Measurements from ENCODE around the gene DLAT. TPM values are rescaled to one million over a fixed set of nuclear protein-coding genes. Genes with fewer than 3 reads are reported as not detected.
"Not testable (repeated sequence)": the region's sequence is repeated elsewhere in the genome, so short reads cannot be mapped to it uniquely, and the experiment has no call there.

DLAT gene
- total RNA-seq, 2 experiments from 2014 or later, result 34.7 to 43.6 TPM

DNA sequence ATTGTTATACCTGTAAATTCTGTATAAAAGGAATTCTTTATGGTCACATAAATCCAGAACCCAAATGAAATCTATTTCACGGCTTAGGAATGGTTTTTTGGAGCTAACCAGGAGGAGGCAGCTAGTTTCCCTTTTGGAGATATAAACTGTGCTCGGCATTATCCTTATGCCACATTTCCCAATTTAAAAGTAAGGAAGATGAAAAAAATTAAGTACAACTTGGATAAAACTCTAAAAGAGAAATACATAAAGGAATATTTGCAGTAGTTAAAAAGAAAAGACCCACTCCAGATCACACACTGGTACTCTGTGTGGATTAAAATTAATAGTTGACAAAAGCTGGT, 17.7 kb downstream of the DLAT start:
- H3K4me1 Mint-ChIP-seq, result peaks cover 16% of the 10 kb centered on the region
- CTCF ChIA-PET, result interaction anchor here (0.6 to 1.2 kb wide), 2 partner anchors 10 to 26 kb away, joined by 3 to 4 read pairs; no protein-coding TSS in a partner anchor
- H3K36me3 Mint-ChIP-seq, result peaks cover 59% of the 10 kb centered on the region

DNA sequence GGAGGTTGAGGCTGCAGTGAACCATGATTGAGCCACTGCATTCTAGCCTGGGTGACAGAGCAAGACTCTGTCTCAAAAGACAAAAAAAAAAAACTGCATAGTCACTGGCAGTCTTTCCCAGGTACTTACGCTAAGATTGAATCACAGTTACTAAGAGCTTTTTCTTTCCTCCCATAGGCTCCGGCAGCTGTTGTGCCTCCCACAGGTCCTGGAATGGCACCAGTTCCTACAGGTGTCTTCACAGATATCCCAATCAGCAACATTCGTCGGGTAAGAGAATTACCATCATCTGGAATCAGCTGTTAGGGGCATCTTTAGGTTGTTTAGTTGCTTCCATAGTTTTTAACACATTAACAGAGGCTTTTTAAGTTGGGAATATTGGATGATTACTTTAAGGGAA, 19.8 kb downstream of the DLAT start:
- DNase-seq (no peak), ATAC-seq (no peak)
- no peaks in the 10 kb centered on the region for H3K9me3 Mint-ChIP-seq (ENCODE audit: low read depth)
- peaks cover 27% of the 10 kb centered on the region for H3K4me1 Mint-ChIP-seq
- peaks cover 61% of the 10 kb centered on the region for H3K36me3 Mint-ChIP-seq
- H3K27me3 Mint-ChIP-seq, result no peaks in the 10 kb centered on the region
- no peak overlapping the region for H3K27ac Mint-ChIP-seq
- CTCF ChIA-PET, result no interaction called here
- no peak overlapping the region for H3K4me3 Mint-ChIP-seq

More for the DNA sequence above, 17.7 kb downstream of the DLAT start:
- no peaks in the 10 kb centered on the region for H3K9me3 Mint-ChIP-seq (ENCODE audit: low read depth)
- H3K27me3 Mint-ChIP-seq, result no peaks in the 10 kb centered on the region
- no peak overlapping the region for H3K27ac Mint-ChIP-seq
- H3K4me3 Mint-ChIP-seq, result no peak overlapping the region
- ATAC-seq (no peak), DNase-seq (no peak)

DNA sequence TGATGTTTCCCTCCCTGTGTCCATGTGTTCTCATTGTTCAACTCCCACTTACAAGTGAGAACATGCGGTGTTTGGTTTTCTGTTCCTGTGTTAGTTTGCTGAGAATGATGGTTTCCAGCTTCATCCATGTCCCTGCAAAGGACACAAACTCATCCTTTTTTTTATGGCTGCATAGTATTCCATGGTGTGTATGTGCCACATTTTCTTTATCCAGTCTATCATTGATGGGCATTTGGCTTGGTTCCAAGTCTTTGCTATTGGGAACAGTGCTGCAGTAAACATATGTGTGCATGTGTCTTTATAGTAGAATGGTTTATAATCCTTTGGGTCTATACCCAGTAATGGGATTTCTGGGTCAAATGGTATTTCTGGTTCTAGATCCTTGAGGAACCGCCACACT, 21.4 kb downstream of the DLAT start:
- CTCF ChIA-PET; ATAC-seq; H3K9me3 Mint-ChIP-seq (ENCODE audit: low read depth); H3K4me3 Mint-ChIP-seq; H3K27ac Mint-ChIP-seq; H3K27me3 Mint-ChIP-seq; DNase-seq: not testable (repeated sequence)
- Mint-ChIP-seq H3K4me1 (peaks cover 25% of the 10 kb centered on the region), H3K36me3 (peaks cover 66% of the 10 kb centered on the region)

DNA sequence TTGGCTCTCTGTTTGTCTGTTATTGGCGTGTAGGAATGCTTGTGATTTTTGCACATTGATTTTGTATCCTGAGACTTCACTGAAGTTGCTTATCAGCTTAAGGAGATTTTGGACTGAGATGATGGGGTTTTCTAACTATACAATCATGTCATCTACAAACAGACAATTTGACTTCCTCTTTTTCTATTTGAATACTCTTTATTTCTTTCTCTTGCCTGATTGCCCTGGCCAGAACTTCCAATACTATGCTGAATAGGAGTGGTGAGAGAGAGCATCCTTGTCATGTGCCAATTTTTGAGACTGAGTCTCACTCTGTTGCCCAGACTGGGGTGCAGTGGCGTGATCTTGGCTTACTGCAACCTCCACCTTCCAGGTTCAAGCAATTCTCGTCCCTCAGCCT, 23.0 kb downstream of the DLAT start:
- CTCF ChIA-PET, result interaction anchor here (0.6 to 0.7 kb wide), 2 partner anchors 176 to 269 kb away, joined by 3 read pairs; no protein-coding TSS in a partner anchor
- not testable (repeated sequence) for H3K4me3 Mint-ChIP-seq

DNA sequence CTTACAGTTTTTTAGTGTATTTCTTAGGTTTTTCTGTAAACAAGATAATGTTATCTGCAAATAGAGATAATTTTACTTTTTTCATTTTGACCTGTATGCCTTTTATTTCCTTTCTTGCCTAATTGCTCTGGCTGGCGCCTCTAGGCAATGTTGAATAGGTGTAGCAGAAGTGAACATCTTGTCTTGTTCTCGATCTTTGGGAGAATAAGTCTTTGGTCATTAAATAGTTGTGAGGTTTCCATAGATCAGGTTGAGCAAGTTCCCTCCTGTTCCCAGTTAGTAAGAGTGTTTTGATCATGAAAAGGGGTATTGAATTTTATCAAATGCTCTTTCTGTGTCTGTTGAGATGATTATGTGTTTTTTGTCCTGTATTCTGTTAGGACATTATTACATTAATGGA, 24.6 kb downstream of the DLAT start:
- peaks cover 12% of the 10 kb centered on the region for H3K4me1 Mint-ChIP-seq
- DNase-seq, result no peak
- CTCF ChIA-PET, result no interaction called here
- no peak overlapping the region for H3K27ac Mint-ChIP-seq
- no peak overlapping the region for H3K4me3 Mint-ChIP-seq
- ATAC-seq, result no peak
- no peaks in the 10 kb centered on the region for H3K27me3 Mint-ChIP-seq
- H3K9me3 Mint-ChIP-seq (ENCODE audit: low read depth), result no peaks in the 10 kb centered on the region
- peaks cover 70% of the 10 kb centered on the region for H3K36me3 Mint-ChIP-seq

More for the DNA sequence above, 23.0 kb downstream of the DLAT start:
- DNase-seq; H3K9me3 Mint-ChIP-seq (ENCODE audit: low read depth); ATAC-seq; H3K27me3 Mint-ChIP-seq; H3K27ac Mint-ChIP-seq: not testable (repeated sequence)
- Mint-ChIP-seq H3K36me3 (peaks cover 72% of the 10 kb centered on the region), H3K4me1 (peaks cover 14% of the 10 kb centered on the region)

DNA sequence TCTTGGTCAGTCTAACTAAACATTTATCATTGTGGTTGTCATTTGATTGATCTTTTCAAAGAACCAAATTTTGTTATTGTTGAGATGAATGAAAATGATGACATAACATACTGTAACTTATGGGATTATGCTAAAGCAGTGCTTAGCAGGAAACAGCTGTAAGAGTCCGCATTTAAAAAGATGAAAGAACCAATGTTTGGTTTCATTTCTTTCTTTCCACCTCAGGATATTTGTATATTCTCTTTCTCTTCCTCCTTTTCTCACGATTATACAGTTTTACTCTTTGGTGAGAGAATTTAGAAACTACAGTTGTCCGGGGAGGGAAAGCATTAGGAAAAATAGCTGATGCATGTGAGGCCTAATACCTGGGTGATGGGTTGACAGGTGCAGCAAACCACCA, 25.5 kb downstream of the DLAT start:
- no peak overlapping the region for H3K4me3 Mint-ChIP-seq
- peaks cover 66% of the 10 kb centered on the region for H3K36me3 Mint-ChIP-seq
- peaks cover 12% of the 10 kb centered on the region for H3K4me1 Mint-ChIP-seq
- ATAC-seq (no peak), DNase-seq (no peak)
- no peak overlapping the region for H3K27ac Mint-ChIP-seq
- H3K27me3 Mint-ChIP-seq, result no peaks in the 10 kb centered on the region
- no peaks in the 10 kb centered on the region for H3K9me3 Mint-ChIP-seq (ENCODE audit: low read depth)
- CTCF ChIA-PET, result no interaction called here

DNA sequence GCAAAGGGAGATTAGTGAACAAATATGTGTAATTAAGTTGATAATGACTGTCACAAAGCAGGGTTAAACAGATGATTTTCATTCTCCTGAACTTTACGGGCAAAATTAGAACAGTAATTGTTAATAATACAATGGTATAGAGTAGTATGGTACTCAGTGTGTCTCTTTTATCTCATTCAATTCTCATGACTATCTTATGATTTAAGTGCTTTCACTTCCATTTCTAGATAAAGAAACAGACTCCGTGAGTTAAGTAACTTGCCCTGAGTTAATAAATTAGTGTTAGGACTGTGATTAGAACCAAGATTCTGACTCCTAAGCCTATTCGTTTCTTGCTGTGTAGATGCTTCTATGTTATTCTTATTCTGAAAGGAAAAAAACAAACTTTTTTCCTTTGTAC, 26.6 kb downstream of the DLAT start:
- H3K36me3 Mint-ChIP-seq, result peaks cover 65% of the 10 kb centered on the region
- DNase-seq (no peak), ATAC-seq (no peak)
- no peak overlapping the region for H3K27ac Mint-ChIP-seq
- H3K4me3 Mint-ChIP-seq, result no peak overlapping the region
- H3K4me1 Mint-ChIP-seq, result peaks cover 19% of the 10 kb centered on the region
- no peaks in the 10 kb centered on the region for H3K9me3 Mint-ChIP-seq (ENCODE audit: low read depth)
- no peaks in the 10 kb centered on the region for H3K27me3 Mint-ChIP-seq
- CTCF ChIA-PET, result no interaction called here

DNA sequence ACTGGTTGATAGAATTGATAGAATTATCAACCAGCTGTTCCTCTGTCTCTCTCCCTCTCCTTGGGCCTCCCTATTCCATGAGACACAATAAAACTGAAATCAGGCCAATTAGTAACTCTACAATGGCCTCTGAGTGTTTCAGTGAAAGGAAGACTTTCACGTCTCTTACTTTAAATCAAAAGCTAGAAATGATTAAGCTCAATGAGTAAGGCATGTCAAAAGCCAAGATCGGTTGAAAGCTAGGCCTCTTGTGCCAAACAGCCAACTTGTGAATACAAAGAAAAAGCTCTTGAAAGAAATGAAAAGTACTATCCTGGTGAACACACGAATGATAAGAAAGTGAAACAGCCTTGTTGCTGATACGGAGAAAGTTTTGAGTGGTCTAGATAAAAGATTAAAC, 32.0 kb downstream of the DLAT start:
- CTCF ChIA-PET, result no interaction called here
- H3K9me3 Mint-ChIP-seq (ENCODE audit: low read depth), result no peaks in the 10 kb centered on the region
- peak overlapping the region; percentile 25 for H3K4me3 Mint-ChIP-seq
- H3K27ac Mint-ChIP-seq, result peak overlapping the region; percentile 64
- no peak for DNase-seq
- H3K27me3 Mint-ChIP-seq, result no peaks in the 10 kb centered on the region
- H3K36me3 Mint-ChIP-seq, result peaks cover 47% of the 10 kb centered on the region
- peak; percentile 57 for ATAC-seq
- H3K4me1 Mint-ChIP-seq, result peaks cover 18% of the 10 kb centered on the region

DNA sequence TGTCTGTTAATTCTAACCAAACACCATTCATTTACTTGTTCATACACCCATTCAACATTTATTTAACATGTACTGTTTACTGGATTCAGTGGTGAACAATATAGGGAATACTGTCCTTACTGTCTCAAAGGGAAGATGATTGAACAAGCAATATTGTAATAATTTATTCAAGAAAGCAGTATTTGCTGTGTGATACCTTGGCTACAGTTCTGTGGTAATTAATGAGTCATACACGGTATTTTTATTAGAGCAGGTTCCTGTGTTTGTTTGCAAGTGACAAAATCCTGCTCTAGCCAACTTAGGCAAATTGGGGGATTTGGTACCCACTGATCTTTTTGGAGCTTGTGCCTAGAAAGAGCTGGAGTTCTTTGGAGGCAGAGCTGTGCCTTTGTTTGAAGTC, 32.9 kb downstream of the DLAT start:
- CTCF ChIA-PET, result no interaction called here
- ATAC-seq (no peak), DNase-seq (no peak)
- Mint-ChIP-seq H3K9me3 (ENCODE audit: low read depth) (no peaks in the 10 kb centered on the region), H3K4me3 (no peak overlapping the region), H3K27me3 (no peaks in the 10 kb centered on the region), H3K27ac (no peak overlapping the region), H3K36me3 (peaks cover 46% of the 10 kb centered on the region), H3K4me1 (peaks cover 18% of the 10 kb centered on the region)

DNA sequence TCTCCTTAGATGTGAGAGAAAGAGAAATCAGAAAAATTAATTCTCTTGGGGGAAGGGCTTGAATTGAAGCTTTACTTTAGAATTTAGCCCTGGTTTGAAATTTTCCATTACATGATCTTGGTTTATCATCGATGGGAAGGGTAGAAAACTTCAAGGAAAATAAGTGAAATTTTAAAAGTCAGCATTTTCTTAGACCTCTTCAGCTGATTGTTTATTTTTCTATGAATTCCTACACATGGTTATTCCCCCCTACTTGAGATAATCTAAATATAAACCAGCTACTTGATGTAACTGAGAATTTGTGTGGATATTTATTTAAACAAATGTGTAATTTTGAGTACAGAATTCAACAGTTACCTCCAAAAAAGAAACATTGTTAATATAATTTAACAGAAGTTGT, 37.7 kb downstream of the DLAT start:
- DNase-seq (no peak), ATAC-seq (no peak)
- no peak overlapping the region for H3K4me3 Mint-ChIP-seq
- CTCF ChIA-PET, result interaction anchor here (0.6 to 1.0 kb wide), 2 partner anchors 9 to 1631 kb away, joined by 3 to 4 read pairs; no protein-coding TSS in a partner anchor
- H3K27ac Mint-ChIP-seq, result no peak overlapping the region
- peaks cover 1% of the 10 kb centered on the region for H3K4me1 Mint-ChIP-seq
- no peaks in the 10 kb centered on the region for H3K9me3 Mint-ChIP-seq (ENCODE audit: low read depth)
- no peaks in the 10 kb centered on the region for H3K27me3 Mint-ChIP-seq
- H3K36me3 Mint-ChIP-seq, result peaks cover 17% of the 10 kb centered on the region

DNA sequence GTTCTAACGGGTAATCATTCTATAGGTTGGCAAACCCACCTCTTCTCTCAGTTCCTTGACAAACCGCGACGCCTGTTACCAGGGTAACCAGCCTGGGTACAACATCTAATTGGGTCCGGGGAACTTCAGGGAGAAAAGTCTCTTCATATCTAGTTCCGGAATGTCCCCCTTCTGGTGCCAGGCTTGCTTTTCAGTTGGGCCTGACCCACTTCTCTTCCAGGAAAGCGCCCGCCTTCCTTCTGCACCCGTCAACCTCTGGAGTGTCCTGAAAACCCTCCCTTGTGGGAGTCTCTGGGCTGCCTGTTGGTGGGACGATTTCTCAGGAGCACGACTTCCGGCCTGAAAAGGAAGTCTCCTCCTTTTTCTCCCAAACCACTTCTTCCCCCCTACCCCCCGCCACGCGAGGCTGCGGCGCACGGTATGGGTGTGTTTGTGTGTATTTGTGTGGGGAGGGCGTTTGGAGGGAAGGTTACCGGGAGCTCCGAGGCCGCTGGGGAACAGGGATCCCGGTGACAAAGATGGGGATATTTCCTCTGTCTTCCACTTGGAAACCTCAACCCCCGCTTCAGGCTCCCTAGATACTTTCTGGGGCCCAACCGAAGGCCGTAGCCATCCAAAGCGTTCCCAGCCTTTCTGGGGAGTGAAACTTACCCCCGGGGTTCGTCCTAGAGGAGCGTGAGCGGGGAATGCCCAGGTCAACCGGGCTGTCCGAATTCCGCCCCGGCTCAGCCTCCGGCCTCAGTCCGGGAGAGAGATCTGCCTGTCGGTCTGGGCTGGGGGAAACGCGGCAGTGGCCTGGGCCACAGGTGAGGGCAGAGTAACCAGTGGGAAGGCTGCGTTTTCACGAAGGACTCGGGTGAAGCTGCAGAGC, 49.0 kb downstream of the DLAT start, which contains the start of the genes NKAPD1 and PIH1D2:
TSS of gene NKAPD1 (plus strand) at position 359 of the 871 bp plus-strand sequence. CDS start 1,276 bp downstream, outside the sequence.
TSS of gene PIH1D2 (minus strand) at position 77 of the 871 bp plus-strand sequence. CDS start 843 bp downstream, outside the sequence.
- CTCF ChIA-PET, result interaction anchor here (0.9 to 3.2 kb wide), 2 partner anchors 9 to 13 kb away, joined by 5 to 12 read pairs; partner anchors contain the start of genes SDHD and TIMM8B
- Mint-ChIP-seq H3K4me3 (peak within 1 kb of the TSS; percentile 93), H3K27ac (peak within 1 kb of the TSS; percentile 94), H3K27me3 (peaks cover 17% of the 10 kb centered on the region), H3K9me3 (ENCODE audit: low read depth) (no peaks in the 10 kb centered on the region), H3K4me1 (peaks cover 29% of the 10 kb centered on the region), H3K36me3 (peaks cover 14% of the 10 kb centered on the region)
- DNase-seq (peak; percentile 90), ATAC-seq (peak; percentile 89)

DNA sequence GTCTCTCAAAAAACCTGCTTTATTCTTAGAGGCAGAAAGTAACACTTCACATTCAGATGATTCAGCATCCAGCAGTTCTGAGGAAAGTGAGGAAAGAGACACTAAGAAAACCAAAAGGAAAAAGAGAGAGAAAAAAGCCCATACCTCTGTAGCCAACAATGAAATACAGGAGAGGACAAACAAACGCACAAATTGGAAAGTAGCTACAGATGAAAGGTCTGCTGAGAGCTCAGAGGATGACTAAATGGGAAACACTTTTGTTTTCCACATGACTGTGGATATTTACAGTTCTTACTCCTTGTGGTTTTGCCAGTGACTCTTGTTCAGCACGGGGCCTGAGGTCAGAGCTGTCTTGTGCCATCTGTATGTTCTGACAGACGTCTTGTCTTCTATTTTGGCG, 57.5 kb downstream of the DLAT start:
- peak; percentile 13 for ATAC-seq
- no peak overlapping the region for H3K4me3 Mint-ChIP-seq
- H3K9me3 Mint-ChIP-seq (ENCODE audit: low read depth), result no peaks in the 10 kb centered on the region
- DNase-seq, result peak; percentile 61
- H3K27me3 Mint-ChIP-seq, result no peaks in the 10 kb centered on the region
- peaks cover 46% of the 10 kb centered on the region for H3K4me1 Mint-ChIP-seq
- CTCF ChIA-PET, result interaction anchor here (1.2 to 1.3 kb wide), 2 partner anchors 8 to 31 kb away, joined by 3 to 5 read pairs; no protein-coding TSS in a partner anchor
- peak overlapping the region; percentile 67 for H3K27ac Mint-ChIP-seq
- peaks cover 54% of the 10 kb centered on the region for H3K36me3 Mint-ChIP-seq

DNA sequence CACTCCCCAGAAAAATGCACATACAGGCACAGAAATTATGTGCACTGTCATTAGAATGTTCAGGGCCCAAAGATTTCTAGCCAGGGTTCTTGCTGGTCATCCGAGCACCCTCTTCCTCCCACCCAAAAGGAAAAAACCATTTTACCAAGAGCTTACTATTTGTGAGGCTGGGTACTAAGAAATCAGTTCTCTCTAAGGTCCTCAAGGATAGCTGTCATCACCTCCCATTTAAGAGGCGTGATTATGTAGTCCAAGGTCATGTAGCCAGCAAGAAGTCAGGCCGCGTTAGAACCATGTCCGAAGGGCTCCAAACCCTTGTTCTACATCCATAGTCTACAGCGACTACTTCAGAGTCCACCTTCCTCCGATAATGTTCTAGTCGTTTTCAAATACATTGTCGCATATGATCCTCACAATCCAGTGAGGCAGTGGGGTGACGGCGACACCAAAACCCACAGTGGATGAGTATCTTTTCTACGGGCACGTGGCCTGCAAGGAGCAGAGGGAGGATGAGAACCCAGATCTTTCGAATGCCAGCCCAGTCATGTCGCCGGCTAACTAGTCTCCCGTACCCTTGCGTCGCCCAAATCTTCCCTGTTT, 60.7 kb downstream of the DLAT start:
- Mint-ChIP-seq H3K27me3 (no peaks in the 10 kb centered on the region), H3K9me3 (ENCODE audit: low read depth) (no peaks in the 10 kb centered on the region), H3K27ac (peak overlapping the region; percentile 92), H3K36me3 (peaks cover 61% of the 10 kb centered on the region), H3K4me1 (peaks cover 62% of the 10 kb centered on the region), H3K4me3 (peak overlapping the region; percentile 94)
- DNase-seq (peak; percentile 71), ATAC-seq (peak; percentile 54)
- CTCF ChIA-PET, result interaction anchor here (0.7 to 2.1 kb wide), 6 partner anchors 9 to 194 kb away, joined by 3 to 12 read pairs (median 4); partner anchors contain the start of genes NKAPD1 and PIH1D2

All from activated CD8-positive, alpha-beta memory T cell treated with anti-CD3 and anti-CD28 coated beads, Interleukin-2, amount 10 ng/mL, durations not matched to agents 7 days and 5 days (primary cell).